ENCODE data around the gene ABHD6.

The ABHD6 gene

GRCh38 chr3:58251631-58252035 is 14.0 kb downstream of the ABHD6 start (continued):
- TF ChIP-seq ZNF133 (tag by site-specific recombination; IDR thresholded peaks at IDR 0.05) (no peak), ZSCAN16 (tag by site-specific recombination; IDR thresholded peaks at IDR 0.05) (no peak), ZBTB17 (tag by site-specific recombination; IDR thresholded peaks at IDR 0.05) (0 out of 2 replicates have a peak, but pooled peaks have one; percentile 18), ZNF433 (tag by site-specific recombination; IDR thresholded peaks at IDR 0.05; ENCODE audit: low read depth) (no peak), HIC1 (tag by site-specific recombination; IDR thresholded peaks at IDR 0.05) (0 out of 2 replicates have a peak, but pooled peaks have one; percentile 28), ZNF10 (tag by site-specific recombination; IDR thresholded peaks at IDR 0.05) (no peak), ZNF292 (tag by site-specific recombination; IDR thresholded peaks at IDR 0.05; ENCODE audit: borderline replicate concordance, low read depth) (no peak), KLF9 (tag by site-specific recombination; IDR thresholded peaks at IDR 0.05; ENCODE audit: low read depth) (no peak)
- TF ChIP-seq, protein P1, sequence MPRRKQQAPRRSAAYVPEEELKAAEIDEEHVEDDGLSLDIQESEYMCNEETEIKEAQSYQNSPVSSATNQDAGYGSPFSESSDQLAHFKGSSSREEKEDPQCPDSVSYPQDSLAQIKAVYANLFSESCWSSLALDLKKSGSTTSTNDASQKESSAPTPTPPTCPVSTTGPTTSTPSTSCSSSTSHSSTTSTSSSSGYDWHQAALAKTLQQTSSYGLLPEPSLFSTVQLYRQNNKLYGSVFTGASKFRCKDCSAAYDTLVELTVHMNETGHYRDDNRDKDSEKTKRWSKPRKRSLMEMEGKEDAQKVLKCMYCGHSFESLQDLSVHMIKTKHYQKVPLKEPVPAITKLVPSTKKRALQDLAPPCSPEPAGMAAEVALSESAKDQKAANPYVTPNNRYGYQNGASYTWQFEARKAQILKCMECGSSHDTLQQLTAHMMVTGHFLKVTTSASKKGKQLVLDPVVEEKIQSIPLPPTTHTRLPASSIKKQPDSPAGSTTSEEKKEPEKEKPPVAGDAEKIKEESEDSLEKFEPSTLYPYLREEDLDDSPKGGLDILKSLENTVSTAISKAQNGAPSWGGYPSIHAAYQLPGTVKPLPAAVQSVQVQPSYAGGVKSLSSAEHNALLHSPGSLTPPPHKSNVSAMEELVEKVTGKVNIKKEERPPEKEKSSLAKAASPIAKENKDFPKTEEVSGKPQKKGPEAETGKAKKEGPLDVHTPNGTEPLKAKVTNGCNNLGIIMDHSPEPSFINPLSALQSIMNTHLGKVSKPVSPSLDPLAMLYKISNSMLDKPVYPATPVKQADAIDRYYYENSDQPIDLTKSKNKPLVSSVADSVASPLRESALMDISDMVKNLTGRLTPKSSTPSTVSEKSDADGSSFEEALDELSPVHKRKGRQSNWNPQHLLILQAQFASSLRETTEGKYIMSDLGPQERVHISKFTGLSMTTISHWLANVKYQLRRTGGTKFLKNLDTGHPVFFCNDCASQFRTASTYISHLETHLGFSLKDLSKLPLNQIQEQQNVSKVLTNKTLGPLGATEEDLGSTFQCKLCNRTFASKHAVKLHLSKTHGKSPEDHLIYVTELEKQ (tag by site-specific recombination; IDR thresholded peaks at IDR 0.05; ENCODE audit: borderline replicate concordance) = no peak

DNA sequence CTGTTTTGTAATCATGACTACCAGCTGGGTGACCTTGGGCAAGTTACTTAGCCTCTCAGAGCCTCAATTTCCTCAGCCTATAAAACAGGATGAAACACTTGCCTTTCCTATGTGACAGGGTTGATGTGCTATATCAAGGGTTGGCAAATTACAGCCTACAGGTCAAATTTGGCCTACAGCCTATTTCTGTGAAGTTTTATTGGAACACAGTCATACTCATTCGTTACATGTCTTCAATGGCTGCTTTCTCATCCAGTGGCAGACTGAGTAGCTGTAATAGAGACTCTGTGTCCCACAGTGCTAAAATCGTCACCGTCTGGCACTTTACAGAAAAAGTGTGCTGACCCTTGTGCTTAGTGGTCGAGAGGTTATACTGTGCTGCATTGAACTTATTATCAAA is 16.6 kb downstream of the ABHD6 start:
- no peak for TF ChIP-seq ZNF701 (tag by site-specific recombination; IDR thresholded peaks at IDR 0.05)
- TF ChIP-seq, protein P2, sequence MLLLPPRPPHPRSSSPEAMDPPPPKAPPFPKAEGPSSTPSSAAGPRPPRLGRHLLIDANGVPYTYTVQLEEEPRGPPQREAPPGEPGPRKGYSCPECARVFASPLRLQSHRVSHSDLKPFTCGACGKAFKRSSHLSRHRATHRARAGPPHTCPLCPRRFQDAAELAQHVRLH (tag by site-specific recombination; IDR thresholded peaks at IDR 0.05) = peak; percentile 47; the same call in 1 of the 2 replicates
- TF ChIP-seq SCRT2 (tag by site-specific recombination; IDR thresholded peaks at IDR 0.05) = peak; percentile 42; the same call in 1 of the 2 replicates
- no peak for TF ChIP-seq ZNF433 (tag by site-specific recombination; IDR thresholded peaks at IDR 0.05; ENCODE audit: low read depth)
- TF ChIP-seq SP7 (tag by site-specific recombination; IDR thresholded peaks at IDR 0.05) = peak; percentile 85
- peak; percentile 41; the same call in 1 of the 2 replicates for TF ChIP-seq SCRT1 (tag by site-specific recombination; IDR thresholded peaks at IDR 0.05; ENCODE audit: borderline replicate concordance)
- H3K4me1 ChIP-seq (ENCODE audit: control insufficient read depth, insufficient read depth, low read length) = peaks cover 4% of the 10 kb centered on the region
- H3K27ac ChIP-seq (ENCODE audit: extremely low read depth, low read depth, low read length) = no peak overlapping the region
- no peak overlapping the region for H3K4me3 ChIP-seq (ENCODE audit: low read depth, low read length)
- ChIA-PET POLR2A (no interaction called here), CTCF (interaction anchor here (1.3 kb wide), 1 partner anchor 52 kb away, joined by 6 read pairs; the partner anchor contains the start of genes HTD2 and RPP14)
- peaks cover 0 to 9% of the 10 kb centered on the region in 2 experiments; a peak in 2 of 3 replicates for H3K36me3 ChIP-seq (ENCODE audit: control insufficient read depth in 2 of 2, insufficient read depth in 1 of 2, low read length in 2 of 2)
- no peaks in the 10 kb centered on the region for H3K9me3 ChIP-seq (ENCODE audit: control insufficient read depth, insufficient read depth, low read depth, low read length)

- Histone ChIP-seq H3K9me3 (ENCODE audit: control insufficient read depth, insufficient read depth, low read depth, low read length) (no peaks in the 10 kb centered on the region), H3K4me1 (ENCODE audit: control insufficient read depth, insufficient read depth, low read length) (peaks cover 4% of the 10 kb centered on the region), H3K4me3 (ENCODE audit: low read depth, low read length) (no peak overlapping the region), H3K27ac (ENCODE audit: extremely low read depth, low read depth, low read length) (no peak overlapping the region), H3K36me3 (ENCODE audit: control insufficient read depth in 2 of 2, insufficient read depth in 1 of 2, low read length in 2 of 2) (peaks cover 0 to 9% of the 10 kb centered on the region in 2 experiments; a peak in 2 of 3 replicates)
- ChIA-PET CTCF (no interaction called here), POLR2A (no interaction called here)
- TF ChIP-seq ZNF19 (tag by site-specific recombination; IDR thresholded peaks at IDR 0.05; ENCODE audit: low read depth) (no peak), ZNF777 (tag by site-specific recombination; IDR thresholded peaks at IDR 0.05; ENCODE audit: borderline replicate concordance) (no peak), ZNF140 (tag by site-specific recombination; IDR thresholded peaks at IDR 0.05) (no peak)
- TF ChIP-seq, protein P3, sequence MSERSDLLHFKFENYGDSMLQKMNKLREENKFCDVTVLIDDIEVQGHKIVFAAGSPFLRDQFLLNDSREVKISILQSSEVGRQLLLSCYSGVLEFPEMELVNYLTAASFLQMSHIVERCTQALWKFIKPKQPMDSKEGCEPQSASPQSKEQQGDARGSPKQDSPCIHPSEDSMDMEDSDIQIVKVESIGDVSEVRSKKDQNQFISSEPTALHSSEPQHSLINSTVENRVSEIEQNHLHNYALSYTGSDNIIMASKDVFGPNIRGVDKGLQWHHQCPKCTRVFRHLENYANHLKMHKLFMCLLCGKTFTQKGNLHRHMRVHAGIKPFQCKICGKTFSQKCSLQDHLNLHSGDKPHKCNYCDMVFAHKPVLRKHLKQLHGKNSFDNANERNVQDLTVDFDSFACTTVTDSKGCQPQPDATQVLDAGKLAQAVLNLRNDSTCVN (tag by site-specific recombination; optimal IDR thresholded peaks at IDR 0.05) = no peak
- TF ChIP-seq, protein P4, sequence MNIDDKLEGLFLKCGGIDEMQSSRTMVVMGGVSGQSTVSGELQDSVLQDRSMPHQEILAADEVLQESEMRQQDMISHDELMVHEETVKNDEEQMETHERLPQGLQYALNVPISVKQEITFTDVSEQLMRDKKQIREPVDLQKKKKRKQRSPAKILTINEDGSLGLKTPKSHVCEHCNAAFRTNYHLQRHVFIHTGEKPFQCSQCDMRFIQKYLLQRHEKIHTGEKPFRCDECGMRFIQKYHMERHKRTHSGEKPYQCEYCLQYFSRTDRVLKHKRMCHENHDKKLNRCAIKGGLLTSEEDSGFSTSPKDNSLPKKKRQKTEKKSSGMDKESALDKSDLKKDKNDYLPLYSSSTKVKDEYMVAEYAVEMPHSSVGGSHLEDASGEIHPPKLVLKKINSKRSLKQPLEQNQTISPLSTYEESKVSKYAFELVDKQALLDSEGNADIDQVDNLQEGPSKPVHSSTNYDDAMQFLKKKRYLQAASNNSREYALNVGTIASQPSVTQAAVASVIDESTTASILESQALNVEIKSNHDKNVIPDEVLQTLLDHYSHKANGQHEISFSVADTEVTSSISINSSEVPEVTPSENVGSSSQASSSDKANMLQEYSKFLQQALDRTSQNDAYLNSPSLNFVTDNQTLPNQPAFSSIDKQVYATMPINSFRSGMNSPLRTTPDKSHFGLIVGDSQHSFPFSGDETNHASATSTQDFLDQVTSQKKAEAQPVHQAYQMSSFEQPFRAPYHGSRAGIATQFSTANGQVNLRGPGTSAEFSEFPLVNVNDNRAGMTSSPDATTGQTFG (tag by site-specific recombination; IDR thresholded peaks at IDR 0.05; ENCODE audit: borderline replicate concordance) = no peak
- TF ChIP-seq, protein P5, sequence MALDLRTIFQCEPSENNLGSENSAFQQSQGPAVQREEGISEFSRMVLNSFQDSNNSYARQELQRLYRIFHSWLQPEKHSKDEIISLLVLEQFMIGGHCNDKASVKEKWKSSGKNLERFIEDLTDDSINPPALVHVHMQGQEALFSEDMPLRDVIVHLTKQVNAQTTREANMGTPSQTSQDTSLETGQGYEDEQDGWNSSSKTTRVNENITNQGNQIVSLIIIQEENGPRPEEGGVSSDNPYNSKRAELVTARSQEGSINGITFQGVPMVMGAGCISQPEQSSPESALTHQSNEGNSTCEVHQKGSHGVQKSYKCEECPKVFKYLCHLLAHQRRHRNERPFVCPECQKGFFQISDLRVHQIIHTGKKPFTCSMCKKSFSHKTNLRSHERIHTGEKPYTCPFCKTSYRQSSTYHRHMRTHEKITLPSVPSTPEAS (tag by site-specific recombination; IDR thresholded peaks at IDR 0.05) = 0 out of 2 replicates have a peak, but pooled peaks have one; percentile 12
Measured at GRCh38 chr3:58256061-58256460, 18.5 kb downstream of the ABHD6 start.

Data from HEK293 (cell line).